HepG2 (cell line): ENCODE measurements around the gene REPIN1. TPM values are rescaled to one million over a fixed set of nuclear protein-coding genes. Genes with fewer than 3 reads are reported as not detected.

Source experiments
- ATAC-seq: fragments of 200-7000 bp; cut with Tn5 transposase; 3 replicates; pipeline ENCODE4 v1.9.1; 2020; ENCODE audit warnings: mild to moderate bottlenecking, moderate library complexity
- BruUV-seq: library from RNA; stranded (reverse); fragments of 400-500 nt; replicated peaks from 2 replicates; lab custom pipeline; 2021; lab: Mats Ljungman, UMichigan
- CTCF ChIA-PET: fragments of 300-600 bp; formaldehyde crosslinking; extraction: SDS; loops from one replicate; lab custom pipeline; 2021; ENCODE audit warnings: low total read pairs, inconsistent platforms, low intra/inter-chr PET ratio; lab: Yijun Ruan, JAX
- POLR2A ChIA-PET: fragments of 350-600 bp; sonication (Branson Sonifier 250); formaldehyde crosslinking; loops from one replicate; lab custom pipeline; 2020; ENCODE audit warnings: antibody characterized with exemption, inconsistent platforms; lab: Yijun Ruan, JAX
- DNase-seq: peaks from one replicate; pipeline ENCODE4 v3.0.0-alpha.2; 2015; ENCODE audit warnings: low spot score
- FAIRE-seq: peaks from 3 replicates; lab custom pipeline; 2011; peaks lifted over from hg19 to GRCh38; lab: Jason Lieb, UNC
- H2AFZ ChIP-seq: one replicate; pipeline ENCODE4 v1.6.1; 2011; ENCODE audit warnings: low read length, inconsistent platforms
- H3K27ac ChIP-seq: fragments of 300-600 bp; 3 replicates; pipeline ENCODE4 v1.8.0; 2011; ENCODE audit warnings: mixed run types, mild to moderate bottlenecking, mixed read lengths, low read length, inconsistent platforms; ENCODE audit not compliant: insufficient read depth; ENCODE audit errors: extremely low read length
- H3K27me3 ChIP-seq, 2 experiments: fragments of 200-600 bp in 1 of 2; 2 replicates in 1 of 2; 3 replicates in 1 of 2; pipeline versions ENCODE4 v1.6.0 to v1.8.0; 2011; ENCODE audit warnings: low read length in 2 of 2, mild to moderate bottlenecking in 2 of 2, moderate library complexity in 2 of 2, inconsistent platforms in 1 of 2; ENCODE audit not compliant: insufficient read depth in 2 of 2, control insufficient read depth in 1 of 2
- H3K36me3 ChIP-seq, 2 experiments: fragments of 200-600 bp in 1 of 2; replicated peaks in 1 of 2; 2 replicates in 1 of 2; 3 replicates in 1 of 2; pipeline versions ENCODE4 v1.5.1 to v1.8.0; 2011; ENCODE audit warnings: low read length in 2 of 2, inconsistent platforms in 1 of 2; ENCODE audit not compliant: insufficient read depth in 2 of 2, control insufficient read depth in 1 of 2
- H3K4me1 ChIP-seq: 2 replicates; pipeline ENCODE4 v1.5.1; 2012; ENCODE audit warnings: low read length, inconsistent platforms; ENCODE audit not compliant: insufficient read depth
- H3K4me2 ChIP-seq: 2 replicates; pipeline ENCODE4 v1.6.0; 2011; ENCODE audit warnings: low read depth, low read length, inconsistent platforms
- H3K4me3 ChIP-seq, 3 experiments: fragments of 200-600 bp in 1 of 3; sonication (generic), shearing (Covaris generic) in 1 of 3; replicated peaks in 1 of 3; 2 replicates each; pipeline ENCODE4 v1.5.1; 2011 to 2016; ENCODE audit warnings: low read length in 3 of 3, inconsistent platforms in 2 of 3, low read depth in 2 of 3, mild to moderate bottlenecking in 2 of 3, control low read depth in 1 of 3, mixed read lengths in 1 of 3; ENCODE audit not compliant: insufficient read depth in 1 of 3
- H3K79me2 ChIP-seq: one replicate; pipeline ENCODE4 v1.6.1; 2011; ENCODE audit warnings: low read length, inconsistent platforms; ENCODE audit not compliant: insufficient read depth
- H3K9ac ChIP-seq: 2 replicates; pipeline ENCODE4 v1.6.0; 2011; ENCODE audit warnings: mild to moderate bottlenecking, low read depth, low read length, inconsistent platforms; ENCODE audit not compliant: insufficient read depth
- H3K9me3 ChIP-seq: 2 replicates; pipeline ENCODE4 v1.5.1; 2012; ENCODE audit warnings: mild to moderate bottlenecking, low read length
- H4K20me1 ChIP-seq: 2 replicates; pipeline ENCODE4 v1.6.0; 2011; ENCODE audit warnings: inconsistent platforms, mild to moderate bottlenecking, low read length, moderate library complexity; ENCODE audit not compliant: insufficient read depth
- CREB1 ChIP-seq, 2 experiments: fragments of 450-650 bp in 1 of 2; IDR thresholded peaks; 2 replicates each; pipeline ENCODE4 v1.6.1; 2016 to 2017; ENCODE audit warnings: control low read depth in 1 of 2, mild to moderate bottlenecking in 1 of 2, missing compliant biosample characterization in 1 of 2, missing genetic modification characterization in 1 of 2
- GATAD2A ChIP-seq: IDR thresholded peaks from 2 replicates; pipeline ENCODE4 v1.6.1; 2016
- JUNB ChIP-seq: sonication (generic); formaldehyde crosslinking; IDR thresholded peaks from 2 replicates; pipeline ENCODE4 v1.8.0; 2022; ENCODE audit warnings: missing genetic modification reagents, mild to moderate bottlenecking, borderline replicate concordance
- MAX ChIP-seq: IDR thresholded peaks from 2 replicates; pipeline ENCODE4 v1.6.1; 2012; ENCODE audit warnings: inconsistent platforms
- NFIC ChIP-seq: IDR thresholded peaks from 2 replicates; pipeline ENCODE4 v1.6.1; 2012; ENCODE audit warnings: mild to moderate bottlenecking, low read length, inconsistent platforms
- PHF21A ChIP-seq: sonication (generic); formaldehyde crosslinking; IDR thresholded peaks from 2 replicates; pipeline ENCODE4 v1.5.0; 2020; ENCODE audit warnings: mild to moderate bottlenecking, missing genetic modification reagents
- RFXAP ChIP-seq: sonication (generic); formaldehyde crosslinking; IDR thresholded peaks from 2 replicates; pipeline ENCODE4 v1.4.0; 2020; ENCODE audit warnings: missing genetic modification reagents, borderline replicate concordance
- ZEB1 ChIP-seq: IDR thresholded peaks from 2 replicates; pipeline ENCODE4 v1.6.1; 2012; ENCODE audit warnings: mild to moderate bottlenecking, low read depth, inconsistent platforms; ENCODE audit not compliant: insufficient replicate concordance
- ZNF10 ChIP-seq: sonication (generic); formaldehyde crosslinking; IDR thresholded peaks from 2 replicates; pipeline ENCODE4 v1.4.0; 2020; ENCODE audit warnings: mild to moderate bottlenecking, low read depth, missing genetic modification reagents, borderline replicate concordance
- ZNF605 ChIP-seq: sonication (generic); formaldehyde crosslinking; IDR thresholded peaks from 2 replicates; pipeline ENCODE4 v1.8.0; 2022; ENCODE audit warnings: mild to moderate bottlenecking, missing genetic modification reagents
- ZNF737 ChIP-seq: sonication (generic); formaldehyde crosslinking; IDR thresholded peaks from 2 replicates; pipeline ENCODE4 v1.5.0; 2020; ENCODE audit warnings: missing genetic modification reagents, mild to moderate bottlenecking, borderline replicate concordance
- ZNF878 ChIP-seq: sonication (generic); formaldehyde crosslinking; IDR thresholded peaks from 2 replicates; pipeline ENCODE4 v1.8.1; 2023; ENCODE audit warnings: mild to moderate bottlenecking, missing genetic modification reagents, moderate library complexity
- WGBS: methylation state at CpG from one replicate; pipeline ENCODE4 v1.1.6; 2017; ENCODE audit warnings: low lambda C conversion rate; 5-methylcytosine and 5-hydroxymethylcytosine counted together
- in situ Hi-C: cut with HindIII; loops from 2 replicates; pipeline ENCODE4 v1.10.0; 2017; ENCODE audit warnings: low pct_unique_long_range_greater_than_20kb; ENCODE audit not compliant: extremely low pct_ligation_motif_present
- intact Hi-C: fragments of 100-400 bp; cut with micrococcal nuclease; formaldehyde crosslinking; loops from one replicate; pipeline ENCODE4 v1.10.0; 2022; ENCODE audit not compliant: unreplicated experiment
- polyA plus RNA-seq, 8 experiments: library from polyadenylated mRNA; depleted of rRNA in 3 of 8; stranded (reverse) in 7 of 8; unstranded in 1 of 8; fragments of >200 nt; fragmentation: Illumina TruSeq in 4 of 8; extraction: Trizol in 4 of 8; gene quantifications; 2 replicates each; pipeline versions ENCODE4 v1.2.1 to v1.2.3, GENCODE V29; 2011 to 2016; ENCODE audit warnings: low read depth in 4 of 8, missing spikeins in 1 of 8, mixed read lengths in 1 of 8; ENCODE audit not compliant: insufficient read depth in 1 of 8
- total RNA-seq, 5 experiments: library from RNA; depleted of rRNA; stranded (reverse); fragments of >200 nt; fragmentation: Illumina TruSeq; extraction: Trizol; gene quantifications; 2 replicates each; pipeline ENCODE4 v1.2.3, GENCODE V29; 2016; ENCODE audit warnings: low read depth in 1 of 5

REPIN1 gene
- total and polyA plus RNA-seq, 2 of the 13 experiments (the other 11 are each of a cell fraction or from before 2014, with no cell fraction given): 69.9 to 108 TPM

GRCh38 chr7:150377635-150378034, 9.0 kb downstream of the REPIN1 start:
- H2AFZ ChIP-seq: no peak overlapping the region
- peaks cover 86% of the 10 kb centered on the region for H3K4me1 ChIP-seq
- H3K79me2 ChIP-seq: peaks cover 38% of the 10 kb centered on the region
- H3K36me3 ChIP-seq: peaks cover 4 to 15% of the 10 kb centered on the region in 2 experiments; a peak in 2 of 5 replicates
- TF ChIP-seq ZNF10 (CRISPR knock-in tag) (no peak), ZNF737 (CRISPR knock-in tag) (no peak), ZEB1 (peak; percentile 60), ZNF878 (CRISPR knock-in tag) (no peak), JUNB (CRISPR knock-in tag) (no peak), CREB1 (IDR thresholded peaks at IDR 0.05) (no peak), CREB1 (CRISPR knock-in tag; IDR thresholded peaks at IDR 0.05) (peak; percentile 67; the same call in 1 of the 2 replicates), ZNF605 (no peak), NFIC (no peak), MAX (peak; percentile 8; the same call in 1 of the 2 replicates), PHF21A (CRISPR knock-in tag) (0 out of 2 replicates have a peak, but pooled peaks have one; percentile 22), GATAD2A (CRISPR knock-in tag) (no peak), RFXAP (CRISPR knock-in tag) (no peak)
- TF ChIP-seq, all 625 proteins: peak for 4
- POLR2A ChIA-PET: interaction anchor here (1.0 to 4.7 kb wide), 15 partner anchors 8 to 61 kb away, joined by 3 to 107 read pairs (median 6); partner anchors contain the start of genes ACTR3C, LRRC61, RARRES2 and REPIN1
- peaks cover 3% of the 10 kb centered on the region; the same call in 1 of the 2 replicates for H4K20me1 ChIP-seq
- H3K4me3 ChIP-seq: peak overlapping the region in 1 of 3 experiments; percentile 88; a peak in 3 of 6 replicates
- peak overlapping the region; percentile 19 for H3K9ac ChIP-seq
- ATAC-seq (no peak), FAIRE-seq (no peak), DNase-seq (no peak)
- no peaks in the 10 kb centered on the region for H3K27me3 ChIP-seq
- 3% methylated on average over 4 of the region's 4 CpGs for WGBS
- intact Hi-C loops: loop anchor here (1.0 kb wide), 1 partner anchor 9 kb away; the partner anchor contains the start of gene REPIN1
- H3K9me3 ChIP-seq: no peaks in the 10 kb centered on the region
- in situ Hi-C loops: no loop called here
- H3K27ac ChIP-seq: peak overlapping the region; percentile 97
- H3K4me2 ChIP-seq: peak overlapping the region; percentile 97
- BruUV-seq: no TSS peak
- CTCF ChIA-PET: interaction anchor here (2.3 kb wide), 1 partner anchor 11 kb away, joined by 8 read pairs; no protein-coding TSS in a partner anchor
